Calu3 (cell line): ENCODE results near the gene RAB25. TPM values are rescaled to one million over a fixed set of nuclear protein-coding genes. Genes with fewer than 3 reads are reported as not detected.

Source experiments
- Bru-seq: library from RNA; stranded (reverse); fragments of 400-500 nt; gene quantifications from one replicate; lab custom pipeline; 2021; lab: Mats Ljungman, UMichigan
- BruChase-seq, 2 experiments: library from RNA; stranded (reverse); fragments of 400-500 nt; gene quantifications; one replicate each; lab custom pipeline; 2021; lab: Mats Ljungman, UMichigan
- BruUV-seq: library from RNA; stranded (reverse); fragments of 400-500 nt; replicated peaks from 2 replicates; lab custom pipeline; 2021; lab: Mats Ljungman, UMichigan
- CTCF ChIA-PET: fragments of 300-600 bp; sonication (Branson Sonifier 250); formaldehyde crosslinking; loops from one replicate; lab custom pipeline; 2022; ENCODE audit warnings: antibody characterized with exemption; lab: Charles Lee
- DNase-seq: peaks from one replicate; pipeline ENCODE4 v3.0.0; 2022
- H3K27ac Mint-ChIP-seq: one replicate; pipeline ENCODE4 v1.8.0; 2022; ENCODE audit warnings: mixed read lengths; ENCODE audit not compliant: unreplicated experiment
- H3K27me3 Mint-ChIP-seq: one replicate; pipeline ENCODE4 v1.8.0; 2022; ENCODE audit warnings: mixed read lengths; ENCODE audit not compliant: unreplicated experiment
- H3K36me3 Mint-ChIP-seq: one replicate; pipeline ENCODE4 v1.8.0; 2022; ENCODE audit warnings: mild to moderate bottlenecking, moderate library complexity, mixed read lengths; ENCODE audit not compliant: insufficient read depth, unreplicated experiment
- H3K4me1 Mint-ChIP-seq: one replicate; pipeline ENCODE4 v1.8.0; 2022; ENCODE audit warnings: mild to moderate bottlenecking, low read depth, mixed read lengths; ENCODE audit not compliant: unreplicated experiment
- H3K4me3 Mint-ChIP-seq: one replicate; pipeline ENCODE4 v1.8.0; 2022; ENCODE audit warnings: mild to moderate bottlenecking, low read depth, moderate library complexity, mixed read lengths; ENCODE audit not compliant: unreplicated experiment
- H3K9me3 Mint-ChIP-seq: one replicate; pipeline ENCODE4 v1.8.0; 2022; ENCODE audit warnings: low read depth, mixed read lengths; ENCODE audit not compliant: unreplicated experiment
- intact Hi-C: fragments of 100-400 bp; cut with micrococcal nuclease; formaldehyde crosslinking; loops from one replicate; pipeline ENCODE4 v1.10.0; 2022; ENCODE audit not compliant: unreplicated experiment
- long read RNA-seq: library from polyadenylated mRNA; stranded (forward); transcript quantifications from one replicate; pipeline ENCODE4 v2.0.0, GENCODE V29; 2022
- total RNA-seq: library from RNA; stranded (reverse); gene quantifications from 2 replicates; pipeline ENCODE4 v1.2.3, GENCODE V29; 2022
- TF ChIP-seq, protein P1 (sequence below): fragments of 200-600 bp; IDR thresholded peaks from one replicate; pipeline ENCODE4 v1.8.0; 2022; ENCODE audit warnings: antibody characterized with exemption; ENCODE audit not compliant: unreplicated experiment

The RAB25 gene
- total RNA-seq (182 and 189 TPM in 2 replicates), Bru-seq, nascent RNA (percentile 86 among the genes with signal in this experiment), BruChase-seq, experiment 1, labeled RNA remaining after a 6-hour chase (percentile 90 among the genes with signal in this experiment), BruChase-seq, experiment 2, labeled RNA remaining after a 2-hour chase (percentile 84 among the genes with signal in this experiment)
- long read RNA-seq, transcript RAB25-203 (4 exons, 681 nt): minor isoform, 26 of 158 reads
- long read RNA-seq, transcript RAB25-201 (5 exons, 1,110 nt): major isoform, 118 of 158 reads
- long read RNA-seq, partial matches to known transcripts: 6 of 158 reads
- long read RNA-seq, other reads (novel, unspliced or antisense): 6 of 158 reads

- CTCF ChIA-PET: interaction anchor here (0.6 to 1.5 kb wide), 5 partner anchors 22 to 123 kb away, joined by 3 to 6 read pairs (median 3); no protein-coding TSS in a partner anchor
- BruUV-seq: TSS peak; percentile 72
Observed at GRCh38 chr1:156060937-156061636, at the start of gene RAB25. Gene RAB25, plus strand, starts transcription at chr1:156061160. Its CDS starts 241 bp downstream, at chr1:156061401.

DNA sequence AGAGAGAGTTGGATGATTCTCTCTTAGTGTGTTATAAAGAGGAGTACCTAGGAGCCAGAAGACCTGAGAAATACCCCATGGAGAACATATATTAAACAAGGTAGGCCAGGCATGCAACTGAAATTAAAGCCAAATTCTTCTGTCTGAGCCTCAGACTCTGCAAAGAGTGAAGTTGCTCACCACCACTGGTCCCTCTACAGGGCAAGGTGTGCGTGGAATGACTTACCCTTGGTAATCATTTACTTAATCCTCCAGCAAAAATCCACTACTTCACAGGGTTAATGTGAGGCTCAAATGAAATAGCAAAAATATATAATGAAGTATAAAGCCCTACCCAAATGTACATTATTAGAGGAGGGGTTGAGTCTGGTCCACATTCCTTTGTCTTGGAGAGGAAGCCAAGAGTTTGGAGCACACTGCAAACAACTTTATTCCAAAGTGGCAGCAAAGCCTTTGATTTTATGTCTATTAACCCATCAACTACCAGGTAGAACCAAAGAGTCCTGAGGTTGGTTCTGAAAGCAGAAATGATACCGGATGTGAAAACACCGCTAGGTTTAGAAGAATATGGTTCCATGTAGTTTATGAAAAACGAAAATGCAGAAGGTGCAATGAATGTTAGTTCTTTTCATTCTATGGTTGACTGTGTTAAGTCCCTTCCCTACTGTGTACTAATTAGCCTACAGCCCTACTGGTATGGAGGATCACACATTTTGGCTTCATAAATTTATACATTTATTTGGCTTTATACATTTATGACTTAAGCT lies 48.7 kb upstream of the RAB25 start:
- H3K36me3 Mint-ChIP-seq: peaks cover 66% of the 10 kb centered on the region

More at GRCh38 chr1:156060937-156061636, at the start of gene RAB25:
- Mint-ChIP-seq H3K27me3 (no peaks in the 10 kb centered on the region), H3K36me3 (peaks cover 73% of the 10 kb centered on the region), H3K4me1 (peaks cover 47% of the 10 kb centered on the region), H3K27ac (peak within 1 kb of the TSS; percentile 98), H3K4me3 (peak within 1 kb of the TSS; percentile 96), H3K9me3 (no peaks in the 10 kb centered on the region)
- TF ChIP-seq, protein P1, sequence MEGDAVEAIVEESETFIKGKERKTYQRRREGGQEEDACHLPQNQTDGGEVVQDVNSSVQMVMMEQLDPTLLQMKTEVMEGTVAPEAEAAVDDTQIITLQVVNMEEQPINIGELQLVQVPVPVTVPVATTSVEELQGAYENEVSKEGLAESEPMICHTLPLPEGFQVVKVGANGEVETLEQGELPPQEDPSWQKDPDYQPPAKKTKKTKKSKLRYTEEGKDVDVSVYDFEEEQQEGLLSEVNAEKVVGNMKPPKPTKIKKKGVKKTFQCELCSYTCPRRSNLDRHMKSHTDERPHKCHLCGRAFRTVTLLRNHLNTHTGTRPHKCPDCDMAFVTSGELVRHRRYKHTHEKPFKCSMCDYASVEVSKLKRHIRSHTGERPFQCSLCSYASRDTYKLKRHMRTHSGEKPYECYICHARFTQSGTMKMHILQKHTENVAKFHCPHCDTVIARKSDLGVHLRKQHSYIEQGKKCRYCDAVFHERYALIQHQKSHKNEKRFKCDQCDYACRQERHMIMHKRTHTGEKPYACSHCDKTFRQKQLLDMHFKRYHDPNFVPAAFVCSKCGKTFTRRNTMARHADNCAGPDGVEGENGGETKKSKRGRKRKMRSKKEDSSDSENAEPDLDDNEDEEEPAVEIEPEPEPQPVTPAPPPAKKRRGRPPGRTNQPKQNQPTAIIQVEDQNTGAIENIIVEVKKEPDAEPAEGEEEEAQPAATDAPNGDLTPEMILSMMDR: no peak
- DNase-seq: peak; percentile 95
- intact Hi-C loops: loop anchor here (5.0 kb wide), 1 partner anchor 39 kb away; the partner anchor contains the start of gene SSR2

DNA sequence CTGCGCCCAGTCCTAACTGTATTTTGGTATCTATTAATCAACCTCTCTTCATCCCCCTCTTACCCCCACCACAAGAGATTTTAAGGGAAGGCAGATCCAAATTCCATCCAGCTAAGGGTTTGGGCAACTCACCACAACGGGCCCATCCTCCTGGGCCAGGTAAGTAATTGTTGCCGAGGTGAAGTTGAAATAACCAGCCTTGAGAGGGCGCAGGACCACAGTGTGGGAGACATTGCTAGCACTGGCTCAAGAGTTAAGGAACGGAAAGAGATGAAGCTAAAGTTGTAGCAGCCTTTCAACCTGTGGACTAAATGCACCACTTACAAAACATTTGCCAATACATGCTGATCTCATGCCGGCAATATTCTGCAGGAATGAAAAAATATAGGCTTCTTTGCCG lies 46.1 kb upstream of the RAB25 start:
- H3K4me1 Mint-ChIP-seq: peaks cover 12% of the 10 kb centered on the region
- H3K27me3 Mint-ChIP-seq: no peaks in the 10 kb centered on the region
- TF ChIP-seq, protein P1: no peak
- no peak overlapping the region for H3K27ac Mint-ChIP-seq
- CTCF ChIA-PET: no interaction called here
- DNase-seq: no peak
- no peaks in the 10 kb centered on the region for H3K9me3 Mint-ChIP-seq
- no TSS peak for BruUV-seq
- peaks cover 75% of the 10 kb centered on the region for H3K36me3 Mint-ChIP-seq
- intact Hi-C loops: no loop called here
- H3K4me3 Mint-ChIP-seq: no peak overlapping the region

More for the DNA sequence above, 48.7 kb upstream of the RAB25 start:
- no peaks in the 10 kb centered on the region for H3K27me3 Mint-ChIP-seq
- no peak overlapping the region for H3K4me3 Mint-ChIP-seq
- no TSS peak for BruUV-seq
- H3K27ac Mint-ChIP-seq: no peak overlapping the region
- TF ChIP-seq, protein P1: no peak
- peaks cover 1% of the 10 kb centered on the region for H3K4me1 Mint-ChIP-seq
- CTCF ChIA-PET: no interaction called here
- H3K9me3 Mint-ChIP-seq: no peaks in the 10 kb centered on the region
- DNase-seq: no peak
- intact Hi-C loops: no loop called here

DNA sequence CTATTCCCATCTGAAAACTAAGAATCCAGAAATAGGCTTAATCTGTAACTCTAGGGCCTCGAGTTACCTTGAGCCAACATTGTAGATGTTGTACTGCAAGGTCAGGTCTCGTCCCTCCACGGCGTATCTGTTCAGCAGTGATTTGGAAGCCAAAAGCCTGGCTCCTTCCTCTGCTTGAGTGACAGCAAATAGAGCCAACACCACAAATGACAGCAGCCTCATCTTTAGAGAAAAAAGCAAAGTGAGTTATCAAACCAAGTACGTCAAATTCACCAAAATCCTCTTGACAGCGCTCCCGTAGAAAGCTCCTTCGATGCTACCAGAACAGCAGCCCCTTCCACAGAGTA lies 41.0 kb upstream of the RAB25 start:
- no TSS peak for BruUV-seq
- TF ChIP-seq, protein P1: no peak
- Mint-ChIP-seq H3K27me3 (peaks cover 31% of the 10 kb centered on the region), H3K27ac (peak overlapping the region; percentile 50), H3K4me3 (peak overlapping the region; percentile 95), H3K36me3 (peaks cover 47% of the 10 kb centered on the region), H3K9me3 (no peaks in the 10 kb centered on the region), H3K4me1 (peaks cover 16% of the 10 kb centered on the region)
- CTCF ChIA-PET: interaction anchor here (0.6 to 0.9 kb wide), 4 partner anchors 12 to 94 kb away, joined by 3 to 4 read pairs (median 3); no protein-coding TSS in a partner anchor
- intact Hi-C loops: loop anchor here (5.0 kb wide), 1 partner anchor 42 kb away; the partner anchor contains the start of gene RAB25
- no peak for DNase-seq
